HG03103 (cell line): ENCODE data around the gene C1QTNF6.
"Not testable (repeated sequence)": the region's sequence is repeated elsewhere in the genome, so short reads cannot be mapped to it uniquely, and the experiment has no call there.

Experiments
- ATAC-seq: cut with Tn5 transposase; IDR thresholded peaks from one replicate; pipeline ENCODE4 v1.9.1; 2021; ENCODE audit warnings: low read depth; ENCODE audit not compliant: unreplicated experiment

Gene C1QTNF6

GRCh38 chr22:37187891-37188761, at the start of gene C1QTNF6:
Gene C1QTNF6, minus strand, starts transcription at chr22:37188247. Its CDS starts 34 bp downstream, at chr22:37188213.
- no peak for ATAC-seq

DNA sequence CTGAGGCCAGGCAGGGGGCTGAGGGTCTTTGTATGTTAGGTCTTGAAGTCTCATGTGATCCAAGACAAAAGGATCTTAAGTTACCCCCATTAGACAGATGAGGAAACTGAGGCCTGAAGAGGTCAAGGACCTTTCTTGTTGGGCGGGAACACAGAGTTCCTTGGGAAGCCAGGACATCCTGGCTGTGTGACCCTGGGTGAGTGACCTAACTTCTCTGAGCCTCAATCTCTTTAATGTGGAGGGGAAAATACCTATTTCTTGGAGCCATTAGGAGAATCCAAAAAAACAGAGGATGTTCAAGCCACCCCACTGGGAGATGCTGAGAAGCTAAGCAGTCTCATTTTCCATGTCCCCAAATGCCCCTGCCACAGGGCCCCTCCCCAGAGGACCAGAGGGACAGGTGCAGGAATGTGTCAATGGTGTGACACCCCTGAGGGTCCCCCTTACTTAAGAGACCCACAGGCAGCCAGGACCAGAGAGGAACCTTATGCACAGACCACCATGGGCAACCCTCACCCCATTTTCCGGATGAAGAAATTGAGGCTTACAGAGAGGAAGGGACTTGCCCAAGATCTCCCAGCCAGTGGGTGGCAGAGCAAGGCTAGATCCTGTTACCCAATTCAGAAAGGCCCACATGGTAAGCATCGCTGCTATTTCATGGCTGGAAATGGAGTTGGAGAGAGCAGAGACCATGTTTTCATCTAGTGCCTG, 48.0 kb upstream of the C1QTNF6 start:
- ATAC-seq = no peak

DNA sequence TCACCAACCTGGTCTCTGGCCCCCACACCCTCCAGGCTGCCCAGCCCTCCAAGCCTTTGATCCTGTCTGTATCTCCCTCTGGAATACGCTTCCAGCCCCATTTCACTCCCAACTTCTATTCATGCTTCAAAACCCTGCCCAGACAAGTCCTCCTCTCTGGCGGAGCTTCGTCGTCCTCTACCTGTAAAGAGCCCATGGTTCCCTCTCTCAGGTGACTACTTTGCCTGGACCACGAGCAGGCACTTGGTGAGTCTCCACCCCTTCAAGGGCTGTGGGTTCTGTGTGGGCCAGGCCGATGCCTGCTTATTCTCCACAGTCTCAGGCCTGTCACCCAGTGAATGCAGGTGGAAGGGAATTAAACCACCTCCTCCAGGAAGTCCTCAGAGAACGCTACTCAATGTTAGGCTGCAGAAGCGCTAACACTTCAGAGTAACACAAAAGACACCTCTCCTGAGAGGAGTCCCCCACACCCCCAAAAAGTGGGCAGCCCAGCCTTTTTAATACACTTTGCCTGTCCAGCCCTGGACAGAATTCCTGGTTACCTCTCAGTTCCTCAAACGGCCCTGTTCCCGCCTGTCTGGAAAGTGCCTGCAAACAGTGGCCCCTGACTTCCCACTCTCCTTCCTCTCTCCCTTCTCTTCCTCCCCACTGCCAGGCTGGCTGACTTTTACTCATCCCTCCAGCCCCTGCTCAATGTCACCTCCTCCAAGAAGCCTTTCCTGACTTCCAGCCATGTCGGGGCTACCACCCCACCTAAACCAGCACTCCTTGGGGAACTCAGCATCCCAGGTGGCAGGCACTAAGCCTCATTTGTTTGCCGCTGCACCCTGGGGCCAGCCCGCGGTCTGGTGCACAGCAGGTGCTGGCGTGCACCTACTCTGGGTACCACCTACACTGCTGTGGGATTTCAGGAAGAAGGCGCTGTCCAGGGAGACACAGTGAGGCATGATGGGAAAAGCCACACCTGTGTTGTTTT, 47.0 kb upstream of the C1QTNF6 start:
- ATAC-seq = no peak

GRCh38 chr22:37233751-37234631, 45.9 kb upstream of the C1QTNF6 start:
- no peak for ATAC-seq

DNA sequence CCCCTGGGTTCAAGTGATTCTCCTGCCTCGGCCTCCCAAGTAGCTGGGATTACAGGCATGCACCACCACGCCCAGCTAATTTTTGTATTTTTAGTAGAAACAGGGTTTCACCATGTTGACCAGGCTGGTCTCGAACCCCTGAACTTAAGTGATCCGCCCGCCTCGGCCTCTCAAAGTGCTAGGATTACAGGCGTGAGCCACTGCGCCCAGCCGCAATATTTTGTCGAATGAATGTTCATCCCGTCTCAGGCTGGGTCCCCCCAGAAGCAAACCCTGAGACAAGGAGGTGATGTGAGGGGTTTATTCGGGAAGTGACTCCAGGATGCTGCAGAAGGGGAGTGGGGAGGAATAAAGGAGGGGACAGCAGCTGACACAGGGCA, 45.3 kb upstream of the C1QTNF6 start:
- not testable (repeated sequence) for ATAC-seq

- ATAC-seq = no peak
Measured at GRCh38 chr22:37232140-37232998, 44.3 kb upstream of the C1QTNF6 start.

GRCh38 chr22:37231406-37232139, 43.5 kb upstream of the C1QTNF6 start:
- no peak for ATAC-seq

DNA sequence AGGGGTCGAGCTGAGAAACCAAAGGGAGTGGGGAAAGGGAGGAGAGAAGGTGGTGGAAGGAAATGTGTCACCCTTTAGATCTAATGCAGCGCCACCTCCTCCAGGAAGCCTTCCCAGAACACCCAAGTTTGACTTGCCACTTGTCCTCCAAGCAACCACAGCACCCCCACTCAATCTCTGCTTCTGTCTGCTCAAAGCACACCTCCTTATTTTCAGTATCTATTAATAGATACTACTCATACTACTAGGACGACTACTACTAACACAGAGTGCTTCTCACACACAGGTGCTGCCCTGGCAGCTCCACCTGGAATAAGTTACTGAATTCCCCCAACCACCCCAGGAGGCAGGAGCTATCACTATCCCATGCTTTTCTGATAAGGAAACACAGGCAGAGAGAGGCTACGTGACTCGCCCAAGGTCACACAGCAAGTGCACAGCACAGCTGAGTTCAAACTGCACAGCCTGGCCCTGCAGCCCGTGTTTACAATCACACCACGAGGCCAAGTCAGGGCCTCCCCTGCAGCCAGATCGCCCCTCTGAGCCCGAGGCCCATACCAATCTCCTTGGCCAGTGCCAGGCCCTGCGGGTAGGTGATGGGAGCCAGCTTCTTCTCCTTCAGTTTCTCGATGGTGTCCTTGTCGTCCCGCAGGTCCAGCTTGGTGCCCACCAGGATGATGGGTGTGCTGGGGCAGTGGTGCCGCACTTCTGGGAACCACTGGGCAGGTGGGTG, 42.8 kb upstream of the C1QTNF6 start:
- no peak for ATAC-seq

DNA sequence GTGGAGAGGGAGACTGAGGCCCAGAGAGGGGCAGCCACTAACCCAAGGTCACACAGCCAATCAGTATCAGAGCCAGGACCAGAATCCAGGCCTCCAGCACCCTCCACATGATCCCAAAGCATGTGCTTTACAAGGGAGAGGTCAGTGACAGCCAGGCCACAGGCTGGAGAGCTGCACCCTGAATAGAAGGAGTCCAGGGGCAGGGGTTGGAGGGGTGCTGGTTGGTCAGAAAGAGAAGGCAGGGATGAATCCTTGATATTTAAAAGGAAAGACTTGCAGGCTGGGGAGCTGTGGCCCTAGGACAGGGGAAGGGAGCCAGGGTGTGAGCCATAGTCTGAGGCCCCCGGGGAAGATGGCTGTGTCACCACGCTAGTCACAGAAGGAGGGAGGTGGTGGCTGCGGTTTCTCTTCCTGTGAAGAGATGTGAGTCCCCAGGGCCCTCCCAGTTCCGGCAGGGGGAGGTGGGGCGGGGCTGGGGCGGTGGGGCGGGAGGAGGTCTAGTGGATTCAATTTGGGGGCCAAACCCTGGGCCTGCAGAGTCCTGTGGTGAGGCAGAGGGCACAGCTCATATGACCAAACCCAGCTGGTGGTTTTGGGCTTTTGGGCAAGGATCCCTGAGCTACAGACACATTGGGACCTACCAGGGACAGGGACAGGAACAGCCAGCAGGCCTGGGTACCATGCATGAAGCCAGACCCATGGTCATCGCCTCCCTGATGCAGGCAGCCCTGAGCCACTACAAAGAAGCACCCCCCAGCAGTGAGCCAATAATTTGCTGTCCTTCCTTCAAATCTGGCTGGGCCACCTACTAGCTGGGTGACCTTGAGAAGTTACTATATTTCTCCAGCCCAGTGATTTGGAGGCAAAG, 42.0 kb upstream of the C1QTNF6 start:
- no peak for ATAC-seq

GRCh38 chr22:37229012-37229804, 41.2 kb upstream of the C1QTNF6 start:
- no peak for ATAC-seq

DNA sequence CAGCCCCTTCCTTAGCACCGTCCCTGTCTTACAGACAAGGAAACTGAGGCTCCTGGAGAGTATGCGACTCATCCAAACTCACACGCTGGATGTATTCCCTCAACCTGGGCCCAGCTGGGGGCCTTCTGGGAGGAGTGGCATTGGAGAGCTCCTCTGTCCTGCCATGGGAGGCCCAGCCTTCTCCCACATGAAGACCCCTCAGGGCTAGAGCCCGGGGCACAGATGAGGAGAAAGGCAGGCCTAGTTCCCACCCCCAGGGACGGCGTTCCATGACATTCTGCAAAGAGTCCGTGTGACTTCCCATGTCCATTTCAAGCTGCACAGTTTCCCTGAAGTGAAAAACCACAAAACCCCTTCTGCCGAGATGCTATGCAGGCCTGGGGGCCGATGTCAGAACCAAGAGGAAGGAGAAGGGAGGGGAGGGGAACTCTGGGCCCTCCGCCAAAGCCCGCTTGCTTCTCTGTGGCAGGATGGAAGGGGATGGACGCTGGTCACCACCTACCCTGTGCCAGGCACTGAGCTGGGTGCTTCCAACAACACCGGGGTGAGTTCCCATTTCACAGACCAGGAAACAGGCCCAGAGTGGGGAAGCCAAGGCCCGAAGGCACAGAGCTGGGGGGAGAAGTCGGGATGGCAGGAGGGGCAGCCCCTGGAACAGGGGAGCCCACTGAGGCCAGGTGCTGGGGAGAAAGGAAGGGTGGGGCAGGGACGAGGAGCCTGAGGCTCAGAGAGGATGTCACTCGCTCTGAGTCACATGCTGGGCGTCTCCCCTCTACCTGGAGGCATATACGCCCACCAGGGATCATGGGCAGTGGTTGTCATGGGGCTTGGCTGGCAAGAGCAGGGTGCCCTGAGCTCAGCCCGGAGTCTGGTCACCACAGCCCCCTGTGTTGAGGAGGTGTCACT, 40.3 kb upstream of the C1QTNF6 start:
- ATAC-seq = no peak

- ATAC-seq = no peak
Measured at GRCh38 chr22:37226514-37226913, 38.5 kb upstream of the C1QTNF6 start.

DNA sequence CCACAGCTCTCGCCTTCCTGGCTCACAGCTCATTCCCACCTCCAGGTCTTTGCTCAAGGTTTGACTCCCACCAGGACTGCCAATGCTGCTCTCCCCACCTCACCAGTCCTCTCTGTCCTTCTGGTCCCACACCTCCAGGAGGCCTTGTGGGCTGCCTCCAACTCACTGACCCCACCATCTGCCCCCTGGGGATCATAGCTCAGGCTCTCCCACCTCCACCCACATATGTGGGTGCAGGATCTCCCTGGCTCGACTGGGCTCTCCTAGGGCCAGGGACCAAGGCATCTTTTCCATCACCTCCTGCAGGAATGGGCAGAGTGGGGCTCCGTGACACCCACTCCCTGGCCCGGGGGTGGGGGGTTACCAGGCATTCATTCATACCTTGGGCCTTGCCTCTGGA, 38.0 kb upstream of the C1QTNF6 start:
- ATAC-seq = no peak

GRCh38 chr22:37225481-37225880, 37.4 kb upstream of the C1QTNF6 start:
- ATAC-seq = no peak
